A549 (cell line): ENCODE measurements around the gene DNAH17. TPM values are rescaled to one million over a fixed set of nuclear protein-coding genes. Genes with fewer than 3 reads are reported as not detected.
A peak's percentile ranks its signal among the peaks of the same experiment; 100 is the strongest.

Source experiments
- ATAC-seq, 2 experiments: fragments of 200-7000 bp in 1 of 2; fragments of >200 bp in 1 of 2; cut with Nextera tagmentation in 1 of 2; cut with Tn5 transposase in 1 of 2; 3 replicates each; pipeline versions ENCODE4 v1.8.0 to v1.9.1; 2018 to 2020; ENCODE audit warnings: mild to moderate bottlenecking in 1 of 2, moderate library complexity in 1 of 2
- CTCF ChIA-PET: fragments of 300-600 bp; sonication (Branson Sonifier 250); formaldehyde crosslinking; extraction: SDS; loops from one replicate; lab custom pipeline; 2021; ENCODE audit warnings: antibody characterized with exemption, inconsistent platforms; lab: Yijun Ruan, JAX
- POLR2A ChIA-PET: fragments of 350-600 bp; formaldehyde crosslinking; extraction: SDS; loops from one replicate; lab custom pipeline; 2021; ENCODE audit warnings: antibody characterized with exemption, inconsistent platforms; lab: Yijun Ruan, JAX
- DNase-seq, 2 experiments: peaks; one replicate each; pipeline versions ENCODE4 v3.0.0 to v3.0.0-alpha.2; 2011 to 2016; ENCODE audit warnings: low read depth in 1 of 2, low spot score in 1 of 2
- FAIRE-seq: peaks from 2 replicates; lab custom pipeline; 2011; peaks lifted over from hg19 to GRCh38; lab: Jason Lieb, UNC
- H3K27ac ChIP-seq, 2 experiments: fragments of >200 bp; sonication (Bioruptor Twin); formaldehyde crosslinking; 3 replicates each; pipeline ENCODE4 v1.5.1; 2016 to 2017
- H3K4me1 ChIP-seq: fragments of >200 bp; sonication (Bioruptor Twin); formaldehyde crosslinking; 3 replicates; pipeline ENCODE4 v1.6.1; 2016
- H3K4me2 ChIP-seq: fragments of >200 bp; sonication (Bioruptor Twin); formaldehyde crosslinking; 3 replicates; pipeline ENCODE4 v1.6.1; 2016
- H3K4me3 ChIP-seq: fragments of >200 bp; sonication (Bioruptor Twin); formaldehyde crosslinking; 3 replicates; pipeline ENCODE4 v1.5.1; 2016
- H3K9me3 ChIP-seq: fragments of >200 bp; sonication (Bioruptor Twin); formaldehyde crosslinking; 3 replicates; pipeline ENCODE4 v1.6.1; 2016
- CBX2 ChIP-seq: fragments of 200-600 bp; sonication (generic); IDR thresholded peaks from 2 replicates; pipeline ENCODE4 v1.6.1; 2016; ENCODE audit warnings: low read depth, mild to moderate bottlenecking, borderline replicate concordance
- CBX8 ChIP-seq: fragments of 200-600 bp; sonication (generic); IDR thresholded peaks from 2 replicates; pipeline ENCODE4 v1.6.1; 2016
- CEBPB ChIP-seq, 2 experiments: fragments of >200 bp in 1 of 2; sonication (Bioruptor Twin) in 1 of 2; formaldehyde crosslinking in 1 of 2; IDR thresholded peaks; 2 replicates each; pipeline ENCODE4 v1.6.1; 2012 to 2016
- CHD2 ChIP-seq: fragments of 150-350 bp; IDR thresholded peaks from 2 replicates; pipeline ENCODE4 v1.6.1; 2014; ENCODE audit warnings: low read length; ENCODE audit not compliant: partially characterized antibody
- CHD4 ChIP-seq: fragments of 200-600 bp; sonication (generic); IDR thresholded peaks from 2 replicates; pipeline ENCODE4 v1.6.1; 2016; ENCODE audit warnings: antibody characterized with exemption, mild to moderate bottlenecking, borderline replicate concordance
- FOSL2 ChIP-seq, 2 experiments: fragments of 450-650 bp in 1 of 2; fragments of >200 bp in 1 of 2; sonication (Bioruptor Twin) in 1 of 2; formaldehyde crosslinking; IDR thresholded peaks; 2 replicates each; pipeline versions ENCODE4 v1.5.0 to v1.6.1; 2016 to 2020; ENCODE audit warnings: mild to moderate bottlenecking in 1 of 2, moderate library complexity in 1 of 2
- GATA3 ChIP-seq: IDR thresholded peaks from 2 replicates; pipeline ENCODE4 v1.6.1; 2012; ENCODE audit warnings: borderline replicate concordance
- HDAC2 ChIP-seq: fragments of 200-600 bp; sonication (generic); IDR thresholded peaks from 2 replicates; pipeline ENCODE4 v1.6.1; 2016
- HOXA7 ChIP-seq: fragments of 250-450 bp; sonication (Bioruptor Pico); IDR thresholded peaks from 2 replicates; pipeline ENCODE4 v1.5.0; 2020; ENCODE audit warnings: mild to moderate bottlenecking, moderate library complexity
- JUN ChIP-seq, 2 experiments: fragments of >200 bp; sonication (Bioruptor Twin); formaldehyde crosslinking; IDR thresholded peaks; 2 replicates in 1 of 2; 3 replicates in 1 of 2; pipeline ENCODE4 v1.6.1; 2016 to 2017
- KDM1A ChIP-seq: fragments of 200-600 bp; sonication (generic); IDR thresholded peaks from 2 replicates; pipeline ENCODE4 v1.6.1; 2016; ENCODE audit warnings: low read depth, mild to moderate bottlenecking
- KDM5A ChIP-seq: fragments of 200-600 bp; sonication (generic); IDR thresholded peaks from 2 replicates; pipeline ENCODE4 v1.6.1; 2016; ENCODE audit warnings: antibody characterized with exemption, mild to moderate bottlenecking
- MAFK ChIP-seq: fragments of 450-650 bp; IDR thresholded peaks from 2 replicates; pipeline ENCODE4 v1.6.1; 2014; ENCODE audit not compliant: partially characterized antibody
- NR3C1 ChIP-seq: fragments of >200 bp; sonication (Bioruptor Twin); formaldehyde crosslinking; IDR thresholded peaks from 3 replicates; pipeline ENCODE4 v1.6.1; 2017
- RCOR1 ChIP-seq: fragments of 150-350 bp; IDR thresholded peaks from 2 replicates; pipeline ENCODE4 v1.6.1; 2014; ENCODE audit warnings: antibody characterized with exemption, low read length, low read depth
- ZFP36 ChIP-seq: fragments of 450-650 bp; IDR thresholded peaks from 2 replicates; pipeline ENCODE4 v1.6.1; 2014; ENCODE audit warnings: borderline replicate concordance; ENCODE audit not compliant: partially characterized antibody
- WGBS: methylation state at CpG from one replicate; pipeline ENCODE4 v1.1.6; 2017; ENCODE audit errors: missing lambda C conversion rate; 5-methylcytosine and 5-hydroxymethylcytosine counted together
- polyA plus RNA-seq, 4 experiments: library from polyadenylated mRNA; depleted of rRNA in 3 of 4; stranded (reverse); fragments of >200 nt; fragmentation: RNase III in 1 of 4; extraction: RNeasy Plus Mini Kit Qiagen cat#74134 plus additional on column Dnase treatment in 1 of 4; gene quantifications; 2 replicates in 3 of 4; 3 replicates in 1 of 4; pipeline ENCODE4 v1.2.3, GENCODE V29; 2011 to 2017
- TF ChIP-seq, protein P1 (sequence below): fragments of 250-450 bp; sonication (Bioruptor Pico); IDR thresholded peaks from 2 replicates; pipeline ENCODE4 v1.5.0; 2020; ENCODE audit warnings: low read depth, mild to moderate bottlenecking, moderate library complexity
- TF ChIP-seq, protein P2 (sequence below): fragments of 250-450 bp; sonication (Bioruptor Pico); IDR thresholded peaks from 2 replicates; pipeline ENCODE4 v1.5.0; 2021; ENCODE audit warnings: mild to moderate bottlenecking, moderate library complexity, borderline replicate concordance
- TF ChIP-seq, protein P3 (sequence below): IDR thresholded peaks from 2 replicates; pipeline ENCODE4 v1.6.1; 2012

The DNAH17 gene
- polyA plus RNA-seq, 2 of the 4 experiments (the other 2 are of a cell fraction): 0.21 to 0.26 TPM

DNA sequence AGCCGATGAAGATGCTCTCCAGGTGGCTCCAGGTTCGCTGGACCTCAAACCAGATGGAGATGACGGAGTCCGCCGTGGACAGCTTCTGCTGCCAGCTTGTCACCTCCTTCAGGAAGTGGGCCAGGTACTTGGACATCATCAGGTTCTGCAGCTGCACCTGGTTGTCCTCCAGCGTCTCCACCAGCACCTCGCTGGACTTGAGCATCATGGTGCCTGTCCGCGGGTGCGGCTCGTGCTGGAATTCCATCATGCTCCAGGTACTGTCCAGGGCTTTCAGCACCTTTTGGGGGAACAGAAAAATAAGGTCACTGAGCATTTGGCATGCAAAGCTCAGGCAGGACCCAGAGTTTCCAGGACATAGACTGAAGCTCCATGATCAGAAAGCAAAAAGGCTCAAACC, 69.7 kb downstream of the DNAH17 start:
- DNase-seq (no peak), FAIRE-seq (no peak), ATAC-seq (no peak)
- Histone ChIP-seq H3K4me2 (no peak overlapping the region), H3K4me1 (peaks cover 16% of the 10 kb centered on the region), H3K4me3 (no peak overlapping the region), H3K27ac (peak overlapping the region in 1 of 2 experiments; percentile 79; a peak in 2 of 6 replicates), H3K9me3 (no peaks in the 10 kb centered on the region)
- WGBS: 97% methylated on average over 11 of the region's 11 CpGs
- TF ChIP-seq ZFP36 (no peak), MAFK (no peak), CBX2 (no peak), NR3C1 (no peak), CHD2 (no peak), FOSL2 (IDR thresholded peaks at IDR 0.05) (no peak), FOSL2 (CRISPR knock-in tag; IDR thresholded peaks at IDR 0.05) (no peak)
- TF ChIP-seq, protein P1, sequence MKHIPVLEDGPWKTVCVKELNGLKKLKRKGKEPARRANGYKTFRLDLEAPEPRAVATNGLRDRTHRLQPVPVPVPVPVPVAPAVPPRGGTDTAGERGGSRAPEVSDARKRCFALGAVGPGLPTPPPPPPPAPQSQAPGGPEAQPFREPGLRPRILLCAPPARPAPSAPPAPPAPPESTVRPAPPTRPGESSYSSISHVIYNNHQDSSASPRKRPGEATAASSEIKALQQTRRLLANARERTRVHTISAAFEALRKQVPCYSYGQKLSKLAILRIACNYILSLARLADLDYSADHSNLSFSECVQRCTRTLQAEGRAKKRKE: no peak
- POLR2A ChIA-PET: no interaction called here
- CTCF ChIA-PET: interaction anchor here (0.6 to 3.7 kb wide), 5 partner anchors 10 to 206 kb away, joined by 3 to 12 read pairs (median 3); no protein-coding TSS in a partner anchor

DNA sequence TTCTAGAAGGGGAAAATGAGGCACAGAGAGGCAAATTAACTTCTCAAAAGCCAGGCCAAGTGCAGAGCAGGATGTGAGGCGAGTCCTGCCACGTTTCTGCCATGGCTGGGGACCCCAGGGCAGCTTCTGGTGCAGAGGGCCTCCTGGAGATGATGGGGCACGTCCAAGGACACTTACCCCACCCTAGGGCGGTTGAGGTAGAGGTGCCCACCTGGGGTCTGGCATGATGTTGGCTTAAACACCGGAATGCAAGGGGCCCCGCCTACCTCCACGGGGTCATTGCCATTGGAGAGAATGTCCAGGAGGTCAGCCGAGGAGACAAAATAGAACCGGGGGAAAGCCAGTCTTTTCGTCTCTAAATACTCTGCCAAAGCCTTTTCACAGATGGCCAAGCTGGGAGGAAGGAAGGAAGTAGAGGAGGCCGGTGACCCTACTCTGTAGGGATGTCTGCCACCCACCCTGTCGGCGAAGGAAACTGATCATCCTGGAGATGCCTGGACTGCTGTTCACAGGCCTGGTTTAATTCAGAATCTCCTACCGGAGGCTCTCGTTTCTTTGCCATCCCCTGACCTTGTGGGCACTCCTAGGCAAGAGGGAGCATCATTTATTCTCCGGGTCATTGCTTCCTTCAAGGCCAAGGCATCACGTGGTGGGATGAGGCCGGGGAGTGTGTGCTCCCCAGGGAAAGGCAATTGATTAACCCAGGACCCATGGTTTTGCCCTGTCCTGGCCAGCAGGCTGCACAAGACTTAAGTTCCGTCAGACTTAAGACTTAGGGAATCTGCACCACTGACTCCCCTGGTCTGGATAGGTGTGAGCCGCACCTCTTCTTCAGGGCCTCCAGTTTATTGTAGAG, 70.5 kb downstream of the DNAH17 start:
- no peak overlapping the region for H3K4me3 ChIP-seq
- no peak overlapping the region for H3K4me2 ChIP-seq
- H3K27ac ChIP-seq: peak overlapping the region; percentile 71 to 79; a peak in 4 of 6 replicates
- ATAC-seq: no peak
- peak; percentile 7 for FAIRE-seq
- CTCF ChIA-PET: interaction anchor here (0.6 to 3.7 kb wide), 3 partner anchors 10 to 202 kb away, joined by 3 to 12 read pairs (median 11); no protein-coding TSS in a partner anchor
- POLR2A ChIA-PET: no interaction called here
- WGBS: 89% methylated on average over 20 of the region's 20 CpGs
- TF ChIP-seq KDM5A: no peak
- no peak for TF ChIP-seq HOXA7
- no peak for TF ChIP-seq HDAC2
- TF ChIP-seq CBX8: no peak
- TF ChIP-seq, protein P2, sequence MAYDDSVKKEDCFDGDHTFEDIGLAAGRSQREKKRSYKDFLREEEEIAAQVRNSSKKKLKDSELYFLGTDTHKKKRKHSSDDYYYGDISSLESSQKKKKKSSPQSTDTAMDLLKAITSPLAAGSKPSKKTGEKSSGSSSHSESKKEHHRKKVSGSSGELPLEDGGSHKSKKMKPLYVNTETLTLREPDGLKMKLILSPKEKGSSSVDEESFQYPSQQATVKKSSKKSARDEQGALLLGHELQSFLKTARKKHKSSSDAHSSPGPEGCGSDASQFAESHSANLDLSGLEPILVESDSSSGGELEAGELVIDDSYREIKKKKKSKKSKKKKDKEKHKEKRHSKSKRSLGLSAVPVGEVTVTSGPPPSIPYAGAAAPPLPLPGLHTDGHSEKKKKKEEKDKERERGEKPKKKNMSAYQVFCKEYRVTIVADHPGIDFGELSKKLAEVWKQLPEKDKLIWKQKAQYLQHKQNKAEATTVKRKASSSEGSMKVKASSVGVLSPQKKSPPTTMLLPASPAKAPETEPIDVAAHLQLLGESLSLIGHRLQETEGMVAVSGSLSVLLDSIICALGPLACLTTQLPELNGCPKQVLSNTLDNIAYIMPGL: no peak
- no peak for TF ChIP-seq RCOR1
- TF ChIP-seq, protein P3, sequence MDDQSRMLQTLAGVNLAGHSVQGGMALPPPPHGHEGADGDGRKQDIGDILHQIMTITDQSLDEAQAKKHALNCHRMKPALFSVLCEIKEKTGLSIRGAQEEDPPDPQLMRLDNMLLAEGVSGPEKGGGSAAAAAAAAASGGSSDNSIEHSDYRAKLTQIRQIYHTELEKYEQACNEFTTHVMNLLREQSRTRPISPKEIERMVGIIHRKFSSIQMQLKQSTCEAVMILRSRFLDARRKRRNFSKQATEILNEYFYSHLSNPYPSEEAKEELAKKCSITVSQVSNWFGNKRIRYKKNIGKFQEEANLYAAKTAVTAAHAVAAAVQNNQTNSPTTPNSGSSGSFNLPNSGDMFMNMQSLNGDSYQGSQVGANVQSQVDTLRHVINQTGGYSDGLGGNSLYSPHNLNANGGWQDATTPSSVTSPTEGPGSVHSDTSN: no peak
- TF ChIP-seq GATA3: no peak
- no peak for TF ChIP-seq CHD4
- no peak for TF ChIP-seq JUN (IDR thresholded peaks at IDR 0.05)
- TF ChIP-seq CEBPB (IDR thresholded peaks at IDR 0.05): no peak
- TF ChIP-seq ZFP36: no peak
- no peak for TF ChIP-seq NR3C1
- TF ChIP-seq MAFK: no peak
- TF ChIP-seq KDM1A: no peak
- TF ChIP-seq, all 56 proteins: peak for 0
- Histone ChIP-seq H3K4me1 (peaks cover 16% of the 10 kb centered on the region), H3K9me3 (no peaks in the 10 kb centered on the region)
- no peak for DNase-seq
